Caco-2 (cell line): Measurements from ENCODE around the gene RNPS1. TPM values are rescaled to one million over a fixed set of nuclear protein-coding genes. Genes with fewer than 3 reads are reported as not detected.

Experiments used
- BruUV-seq: library from RNA; stranded (reverse); fragments of 400-500 nt; replicated peaks from 2 replicates; lab custom pipeline; 2021; lab: Mats Ljungman, UMichigan
- CTCF ChIA-PET: fragments of 300-600 bp; sonication (Branson Sonifier 250); formaldehyde crosslinking; loops from one replicate; lab custom pipeline; 2022; ENCODE audit warnings: antibody characterized with exemption; lab: Charles Lee
- POLR2A ChIA-PET: fragments of 300-600 bp; sonication (Branson Sonifier 250); formaldehyde crosslinking; loops from one replicate; lab custom pipeline; 2022; ENCODE audit warnings: antibody characterized with exemption; lab: Charles Lee
- DNase-seq, 2 experiments: peaks; one replicate each; pipeline versions ENCODE4 v3.0.0 to v3.0.0-alpha.2; 2020 to 2022
- H3K27me3 ChIP-seq: replicated peaks from 2 replicates; pipeline ENCODE4 v1.6.0; 2011; ENCODE audit warnings: low read length; ENCODE audit not compliant: control insufficient read depth, insufficient read depth
- H3K36me3 ChIP-seq: 2 replicates; pipeline ENCODE4 v1.5.1; 2011; ENCODE audit warnings: low read length; ENCODE audit not compliant: control insufficient read depth, insufficient read depth
- H3K4me1 ChIP-seq: fragments of 250-450 bp; sonication (Bioruptor Pico); 2 replicates; pipeline ENCODE4 v1.5.1; 2020; ENCODE audit warnings: mild to moderate bottlenecking
- H3K4me3 ChIP-seq: 2 replicates; pipeline ENCODE4 v1.5.1; 2011; ENCODE audit warnings: low read depth, mild to moderate bottlenecking, control low read depth, low read length
- H3K9me3 ChIP-seq: fragments of 250-450 bp; sonication (Bioruptor Pico); 2 replicates; pipeline ENCODE4 v1.5.1; 2020; ENCODE audit warnings: mild to moderate bottlenecking, moderate library complexity
- H3K27ac Mint-ChIP-seq: one replicate; pipeline ENCODE4 v1.8.0; 2022; ENCODE audit warnings: mixed read lengths; ENCODE audit not compliant: unreplicated experiment
- H3K27me3 Mint-ChIP-seq: one replicate; pipeline ENCODE4 v1.8.0; 2022; ENCODE audit warnings: mixed read lengths; ENCODE audit not compliant: insufficient read depth, unreplicated experiment
- H3K36me3 Mint-ChIP-seq: one replicate; pipeline ENCODE4 v1.8.0; 2022; ENCODE audit warnings: mild to moderate bottlenecking, mixed read lengths; ENCODE audit not compliant: insufficient read depth, unreplicated experiment
- H3K4me1 Mint-ChIP-seq: one replicate; pipeline ENCODE4 v1.8.0; 2022; ENCODE audit warnings: low read depth, mixed read lengths; ENCODE audit not compliant: unreplicated experiment
- H3K4me3 Mint-ChIP-seq: one replicate; pipeline ENCODE4 v1.8.0; 2022; ENCODE audit warnings: mild to moderate bottlenecking, moderate library complexity, mixed read lengths; ENCODE audit not compliant: unreplicated experiment
- H3K9me3 Mint-ChIP-seq: one replicate; pipeline ENCODE4 v1.8.0; 2022; ENCODE audit warnings: mixed read lengths; ENCODE audit not compliant: unreplicated experiment
- intact Hi-C: fragments of 100-400 bp; cut with micrococcal nuclease; formaldehyde crosslinking; loops from one replicate; pipeline ENCODE4 v1.10.0; 2022; ENCODE audit not compliant: unreplicated experiment
- total RNA-seq: library from RNA; stranded (reverse); gene quantifications from 2 replicates; pipeline ENCODE4 v1.2.3, GENCODE V29; 2022
- TF ChIP-seq, protein P1 (sequence below), 2 experiments: fragments of 200-600 bp in 1 of 2; IDR thresholded peaks; 1 replicate in 1 of 2; 2 replicates in 1 of 2; pipeline versions ENCODE4 v1.5.1 to v1.8.0; 2011 to 2022; ENCODE audit warnings: antibody characterized with exemption in 1 of 2, control low read depth in 1 of 2, inconsistent platforms in 1 of 2, low read depth in 1 of 2, low read length in 1 of 2, mild to moderate bottlenecking in 1 of 2, moderate library complexity in 1 of 2; ENCODE audit not compliant: insufficient read depth in 1 of 2, severe bottlenecking in 1 of 2, unreplicated experiment in 1 of 2

RNPS1 gene
- total RNA-seq, 1 experiment from 2014 or later, result 210 TPM

DNA sequence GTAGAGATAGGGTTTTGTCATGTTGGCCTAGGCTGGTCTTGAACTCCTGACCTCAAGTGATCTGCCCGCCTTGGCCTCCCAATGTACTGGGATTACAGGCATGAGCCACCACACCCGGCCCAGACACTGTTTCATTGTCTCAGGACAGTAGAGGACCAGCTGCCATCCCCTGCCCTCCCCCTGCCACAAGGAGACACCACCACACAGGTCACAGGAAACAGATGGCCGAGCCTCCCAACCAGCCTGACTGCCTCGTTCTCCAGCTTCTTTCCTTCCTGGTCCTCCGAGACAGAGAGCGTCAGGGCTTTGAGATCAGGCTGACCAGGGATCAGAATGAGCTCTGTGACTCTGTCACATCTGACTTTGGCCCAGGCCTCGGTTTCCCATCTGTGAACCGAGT lies 20.8 kb upstream of the RNPS1 start:
- BruUV-seq, result no TSS peak
- Histone ChIP-seq H3K4me3 (no peak overlapping the region), H3K27me3 (no peaks in the 10 kb centered on the region), H3K36me3 (no peaks in the 10 kb centered on the region), H3K4me1 (no peaks in the 10 kb centered on the region), H3K9me3 (no peaks in the 10 kb centered on the region)
- POLR2A ChIA-PET, result no interaction called here
- TF ChIP-seq, protein P1, sequence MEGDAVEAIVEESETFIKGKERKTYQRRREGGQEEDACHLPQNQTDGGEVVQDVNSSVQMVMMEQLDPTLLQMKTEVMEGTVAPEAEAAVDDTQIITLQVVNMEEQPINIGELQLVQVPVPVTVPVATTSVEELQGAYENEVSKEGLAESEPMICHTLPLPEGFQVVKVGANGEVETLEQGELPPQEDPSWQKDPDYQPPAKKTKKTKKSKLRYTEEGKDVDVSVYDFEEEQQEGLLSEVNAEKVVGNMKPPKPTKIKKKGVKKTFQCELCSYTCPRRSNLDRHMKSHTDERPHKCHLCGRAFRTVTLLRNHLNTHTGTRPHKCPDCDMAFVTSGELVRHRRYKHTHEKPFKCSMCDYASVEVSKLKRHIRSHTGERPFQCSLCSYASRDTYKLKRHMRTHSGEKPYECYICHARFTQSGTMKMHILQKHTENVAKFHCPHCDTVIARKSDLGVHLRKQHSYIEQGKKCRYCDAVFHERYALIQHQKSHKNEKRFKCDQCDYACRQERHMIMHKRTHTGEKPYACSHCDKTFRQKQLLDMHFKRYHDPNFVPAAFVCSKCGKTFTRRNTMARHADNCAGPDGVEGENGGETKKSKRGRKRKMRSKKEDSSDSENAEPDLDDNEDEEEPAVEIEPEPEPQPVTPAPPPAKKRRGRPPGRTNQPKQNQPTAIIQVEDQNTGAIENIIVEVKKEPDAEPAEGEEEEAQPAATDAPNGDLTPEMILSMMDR (IDR thresholded peaks at IDR 0.05; ENCODE audit: insufficient read depth in 1 of 2, low read depth in 1 of 2, low read length in 1 of 2, severe bottlenecking in 1 of 2, unreplicated experiment in 1 of 2), result no peak
- H3K27me3 Mint-ChIP-seq, result no peaks in the 10 kb centered on the region
- H3K27ac Mint-ChIP-seq, result no peak overlapping the region
- DNase-seq, result no peak
- intact Hi-C loops, result no loop called here
- no peaks in the 10 kb centered on the region for H3K4me1 Mint-ChIP-seq
- H3K4me3 Mint-ChIP-seq, result no peak overlapping the region
- no peaks in the 10 kb centered on the region for H3K9me3 Mint-ChIP-seq
- H3K36me3 Mint-ChIP-seq, result no peaks in the 10 kb centered on the region
- CTCF ChIA-PET, result no interaction called here

DNA sequence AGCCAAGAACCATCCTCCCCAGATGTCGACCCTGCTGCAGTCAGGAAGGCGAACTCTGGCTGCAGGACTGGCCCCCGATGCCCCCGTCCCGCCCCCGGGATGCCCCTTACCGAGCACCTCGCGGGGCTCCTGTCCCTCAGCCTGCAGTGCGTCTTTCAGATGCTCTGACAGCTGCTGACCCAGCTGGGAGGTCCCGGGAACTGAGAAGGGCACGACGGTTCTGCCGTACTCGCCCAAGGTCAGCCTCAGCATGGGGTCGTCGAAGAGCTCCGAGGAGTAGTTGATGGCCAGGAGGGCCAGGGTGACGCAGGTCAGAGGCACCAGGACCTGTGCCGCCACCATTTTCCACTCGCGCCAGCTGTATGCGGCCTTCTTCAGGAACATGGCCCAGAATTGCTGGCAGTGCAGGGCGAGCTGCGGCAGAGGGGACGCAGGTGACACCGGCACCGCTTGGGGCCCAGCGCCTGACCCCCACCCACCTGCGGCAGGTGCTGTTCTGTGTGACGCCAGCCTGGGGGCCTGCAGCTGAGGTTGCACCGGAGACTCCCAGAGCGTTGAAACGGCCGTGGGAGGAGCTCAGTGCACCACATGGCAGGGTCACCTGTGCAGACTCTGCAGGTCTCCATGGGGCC lies 20.1 kb upstream of the RNPS1 start:
- H3K27me3 ChIP-seq, result no peaks in the 10 kb centered on the region
- intact Hi-C loops, result no loop called here
- Mint-ChIP-seq H3K4me3 (no peak overlapping the region), H3K36me3 (no peaks in the 10 kb centered on the region), H3K9me3 (no peaks in the 10 kb centered on the region), H3K27me3 (no peaks in the 10 kb centered on the region), H3K27ac (no peak overlapping the region), H3K4me1 (no peaks in the 10 kb centered on the region)
- TF ChIP-seq, protein P1 (IDR thresholded peaks at IDR 0.05; ENCODE audit: insufficient read depth in 1 of 2, low read depth in 1 of 2, low read length in 1 of 2, severe bottlenecking in 1 of 2, unreplicated experiment in 1 of 2), result no peak
- H3K36me3 ChIP-seq, result no peaks in the 10 kb centered on the region
- BruUV-seq, result no TSS peak
- H3K9me3 ChIP-seq, result no peaks in the 10 kb centered on the region
- ChIA-PET POLR2A (no interaction called here), CTCF (no interaction called here)
- DNase-seq, result no peak
- H3K4me1 ChIP-seq, result no peaks in the 10 kb centered on the region
- H3K4me3 ChIP-seq, result no peak overlapping the region

DNA sequence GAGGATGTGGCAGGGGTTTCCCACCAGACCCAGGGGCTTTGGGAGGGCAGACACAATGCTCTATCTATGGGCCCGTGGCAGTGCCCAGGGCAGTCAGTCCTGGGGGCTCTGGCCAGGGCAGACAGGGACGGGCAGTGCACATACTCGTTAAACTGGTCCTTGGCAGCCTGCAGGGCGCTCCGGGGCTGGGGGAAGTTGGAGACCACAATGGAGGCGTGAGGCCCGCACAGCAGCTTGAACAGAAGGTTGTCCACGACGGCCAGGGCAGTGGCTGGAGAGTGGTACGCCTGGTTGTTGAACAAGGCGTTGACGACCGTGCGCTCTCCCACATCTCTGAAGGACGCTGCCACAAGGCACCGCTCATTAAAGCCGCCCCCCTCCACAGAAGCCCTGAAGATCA lies 18.6 kb upstream of the RNPS1 start:
- intact Hi-C loops, result no loop called here
- DNase-seq, result no peak
- Mint-ChIP-seq H3K9me3 (no peaks in the 10 kb centered on the region), H3K4me1 (no peaks in the 10 kb centered on the region), H3K27me3 (no peaks in the 10 kb centered on the region), H3K36me3 (no peaks in the 10 kb centered on the region), H3K27ac (no peak overlapping the region), H3K4me3 (no peak overlapping the region)
- BruUV-seq, result no TSS peak
- ChIA-PET POLR2A (no interaction called here), CTCF (no interaction called here)
- no peaks in the 10 kb centered on the region for H3K36me3 ChIP-seq
- H3K27me3 ChIP-seq, result no peaks in the 10 kb centered on the region
- TF ChIP-seq, protein P1 (IDR thresholded peaks at IDR 0.05; ENCODE audit: insufficient read depth in 1 of 2, low read depth in 1 of 2, low read length in 1 of 2, severe bottlenecking in 1 of 2, unreplicated experiment in 1 of 2), result no peak
- no peaks in the 10 kb centered on the region for H3K9me3 ChIP-seq
- no peaks in the 10 kb centered on the region for H3K4me1 ChIP-seq
- H3K4me3 ChIP-seq, result no peak overlapping the region
